Stimulated activated CD4-positive, alpha-beta T cell treated with anti-CD3 and anti-CD28 coated beads, Interleukin-1b, Interleukin-23, amount 100 ng/mL, for 24 hours (primary cell): ENCODE measurements around the gene FAM163B.

Experiments used
- DNase-seq, 4 experiments: peaks; one replicate each; pipeline ENCODE4 v3.0.0-alpha.2; 2020; ENCODE audit warnings: low read depth in 4 of 4, low spot score in 1 of 4

The FAM163B gene

DNA sequence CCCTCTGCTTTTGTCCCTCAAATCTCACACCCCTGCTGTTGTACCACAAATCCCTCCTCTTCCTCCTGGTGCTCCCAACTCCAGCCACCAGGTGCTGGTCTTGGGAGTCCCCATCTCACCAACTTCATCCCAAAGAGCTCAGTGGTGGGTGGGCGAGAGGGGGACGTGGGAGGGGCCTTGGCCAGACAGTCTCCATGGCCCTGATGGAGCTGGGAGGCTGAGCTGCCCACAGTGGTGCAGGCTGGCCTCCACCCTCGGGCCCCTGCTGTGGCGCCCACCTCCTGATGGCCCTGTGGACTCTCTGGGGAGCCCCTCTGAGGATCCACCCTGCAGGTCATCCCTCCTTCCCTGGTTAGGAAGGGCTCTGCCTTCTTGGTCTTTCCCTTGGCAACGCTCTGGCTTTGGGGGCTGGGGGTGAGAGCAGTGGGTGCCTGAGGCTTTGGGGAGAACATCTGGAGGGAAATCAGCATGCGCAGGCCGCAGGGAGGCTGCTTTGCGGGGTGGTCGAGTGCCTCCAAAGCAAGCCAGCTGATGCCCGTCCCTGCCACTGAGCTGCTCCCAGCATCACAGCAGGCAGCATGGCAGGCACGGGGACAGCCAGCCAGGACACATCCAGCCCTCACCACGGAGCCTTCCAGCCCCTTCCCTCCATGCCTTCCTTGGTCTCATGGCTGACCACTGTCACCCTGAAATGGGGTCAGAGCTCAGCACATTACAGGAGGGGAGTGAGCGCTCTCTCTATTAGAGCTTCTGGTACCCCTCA is 7.6 kb upstream of the FAM163B start:
- no peak for DNase-seq

DNA sequence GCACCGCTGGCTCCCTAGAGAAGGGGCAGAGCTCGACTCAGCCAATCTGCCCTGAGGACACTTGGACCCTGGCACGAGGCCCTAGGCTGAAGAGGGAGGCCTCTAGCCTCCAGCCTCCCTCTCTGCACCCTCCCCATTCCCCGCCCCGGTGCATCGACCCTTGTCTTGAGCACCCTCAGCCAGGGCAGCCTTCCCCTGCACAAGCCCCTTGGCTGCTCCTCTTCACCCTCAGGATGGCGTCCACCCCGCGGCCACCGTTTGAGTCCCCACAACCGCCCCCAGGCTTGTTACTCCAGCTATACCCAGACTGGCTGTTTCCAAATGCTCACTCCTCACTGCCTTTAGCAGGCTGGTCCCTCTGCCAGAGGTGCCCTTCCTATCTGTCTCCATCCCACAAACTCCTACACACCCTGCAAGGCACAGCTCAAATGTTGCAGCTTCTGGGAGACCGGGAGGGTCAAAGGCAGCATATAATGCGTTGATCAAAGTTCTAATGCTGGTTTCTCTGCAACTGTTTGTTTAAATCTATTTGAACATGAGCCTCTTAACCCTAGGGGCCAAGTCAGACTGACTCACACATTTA is 6.5 kb upstream of the FAM163B start:
- DNase-seq, result no peak

DNA sequence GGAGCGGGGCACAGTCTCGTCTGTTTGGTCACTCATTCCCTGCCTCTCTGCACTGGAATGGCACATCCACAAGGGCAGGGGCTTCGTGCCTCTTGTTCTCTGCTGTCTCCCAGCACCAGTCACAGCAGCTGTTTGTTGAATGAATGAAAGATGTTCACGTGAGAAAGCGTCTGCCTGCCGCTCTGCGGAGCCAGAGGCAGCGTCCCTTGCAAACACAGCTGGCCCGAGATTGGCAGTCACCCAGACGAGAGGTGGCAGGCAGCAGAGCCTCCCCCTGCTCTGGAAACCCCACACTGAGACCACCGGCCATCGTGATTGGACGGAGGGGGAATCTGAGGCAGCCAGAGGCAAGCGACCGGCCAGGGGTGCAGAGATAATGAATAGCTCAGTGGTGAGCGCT is 6.0 kb upstream of the FAM163B start:
- DNase-seq, result no peak

DNA sequence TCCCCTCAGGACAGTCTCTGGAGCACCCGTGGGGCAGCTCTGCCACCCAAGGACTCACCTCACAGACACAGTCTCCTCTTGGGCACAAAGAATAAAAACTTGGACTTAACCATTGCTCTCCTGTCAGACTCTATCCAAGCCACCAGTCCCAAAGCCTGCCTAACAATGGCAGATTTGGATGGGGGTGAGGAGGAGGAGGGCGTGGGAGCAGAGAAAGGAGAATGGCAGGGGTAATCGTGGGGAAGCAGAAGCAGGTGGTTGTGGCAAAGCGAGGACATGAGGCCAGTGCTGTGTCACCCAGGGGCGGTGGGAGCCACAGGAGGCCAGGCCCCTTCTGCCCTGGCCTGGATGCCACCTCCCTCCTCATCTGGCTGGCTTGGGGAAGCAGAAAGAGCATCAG is 5.5 kb upstream of the FAM163B start:
- DNase-seq, result no peak

DNA sequence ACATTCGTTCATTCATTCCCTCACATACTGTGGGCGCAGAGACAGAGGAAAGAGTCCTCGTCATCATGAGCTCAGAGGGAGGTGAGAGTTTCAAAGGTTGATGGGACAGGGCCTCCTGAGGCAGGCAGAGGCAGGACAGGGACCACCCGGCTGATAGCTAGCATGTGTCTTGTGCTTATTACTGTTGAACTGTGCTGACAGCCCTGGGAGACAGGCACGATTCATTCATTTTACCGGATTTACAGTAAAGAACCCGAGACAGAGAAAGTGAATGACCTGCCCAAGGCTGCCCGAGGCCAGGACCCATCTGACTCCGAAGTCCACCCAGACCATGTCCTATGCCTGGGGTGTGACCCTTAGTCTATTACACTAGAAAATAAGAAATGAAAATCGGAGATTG is 4.9 kb upstream of the FAM163B start:
- DNase-seq, result no peak

DNA sequence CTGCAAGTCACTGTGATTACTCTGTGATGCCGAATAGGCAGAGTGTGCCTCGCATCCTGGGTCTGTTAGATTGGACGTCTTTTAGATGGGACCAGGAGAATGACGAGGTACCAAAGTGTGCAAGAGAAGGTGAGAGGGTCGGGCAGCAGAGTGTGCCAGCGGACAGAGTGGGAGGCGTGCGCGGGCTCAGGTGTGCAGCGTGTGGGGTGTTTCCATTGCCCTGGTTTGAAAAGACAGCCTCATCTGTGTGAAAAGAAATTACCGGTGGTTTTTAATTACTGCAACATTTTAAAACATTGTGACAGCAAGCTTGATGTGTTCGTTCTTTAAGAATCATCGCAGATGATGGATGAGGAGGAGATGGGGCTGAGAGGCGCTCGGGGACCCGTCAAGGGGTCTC is 4.2 kb upstream of the FAM163B start:
- no peak for DNase-seq

DNA sequence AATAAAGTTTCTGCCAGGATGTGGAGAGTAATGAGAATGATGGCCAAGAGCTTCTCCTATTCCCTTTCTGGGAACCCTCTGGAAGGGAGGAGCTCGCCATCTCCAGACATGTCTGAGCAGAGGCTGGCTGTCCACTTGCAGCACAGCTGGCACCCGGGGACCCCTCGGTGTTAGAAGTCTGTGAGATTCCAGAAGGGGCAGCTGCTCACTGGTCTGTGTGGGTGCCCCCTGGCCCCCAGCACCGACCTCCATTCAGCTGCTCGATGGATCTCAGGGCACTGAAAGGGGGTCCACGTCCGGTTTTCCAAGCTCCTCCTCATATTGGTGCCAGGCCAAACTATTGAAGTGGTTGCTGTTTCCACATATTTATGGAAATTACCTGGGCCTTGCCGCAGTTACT is 3.6 kb upstream of the FAM163B start:
- no peak for DNase-seq

DNA sequence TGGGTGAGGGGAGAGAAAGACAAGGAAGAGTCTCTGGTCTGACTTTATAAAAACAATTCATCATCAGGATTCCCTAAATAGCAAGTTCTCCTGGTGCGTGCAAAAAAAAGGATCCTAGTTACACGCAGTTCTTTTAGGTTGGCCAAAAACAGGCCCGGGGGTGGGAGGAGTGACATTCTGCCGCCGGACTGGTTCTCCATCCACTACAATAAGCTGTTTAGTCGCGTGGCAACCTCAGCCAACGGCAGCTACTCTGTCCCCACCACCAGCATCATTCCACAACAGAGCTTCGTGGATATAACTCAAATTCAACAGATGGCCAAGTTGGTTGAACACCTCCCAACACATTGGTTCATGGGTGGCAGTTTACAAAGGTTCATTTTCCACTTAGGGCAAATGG is 2.9 kb upstream of the FAM163B start:
- no peak for DNase-seq

DNA sequence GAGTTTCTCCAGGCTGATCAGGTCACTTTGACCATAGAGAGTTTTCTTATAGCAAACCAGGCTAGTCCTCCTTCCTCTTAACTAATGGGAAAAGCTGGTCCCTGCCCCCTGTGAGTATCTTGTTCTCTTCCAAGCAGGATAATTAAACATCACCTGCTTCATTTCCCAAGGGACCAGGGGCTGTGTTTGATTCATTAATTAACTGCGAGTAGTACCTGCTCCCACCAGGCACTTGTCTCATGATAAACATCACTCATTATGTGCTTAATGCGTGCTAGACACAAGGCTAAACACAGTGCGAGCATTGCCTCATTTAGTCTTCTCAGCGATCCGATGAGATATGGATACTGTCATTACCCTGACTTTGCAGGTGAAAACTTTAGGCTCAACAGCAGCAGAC is 1.7 kb upstream of the FAM163B start:
- no peak for DNase-seq

DNA sequence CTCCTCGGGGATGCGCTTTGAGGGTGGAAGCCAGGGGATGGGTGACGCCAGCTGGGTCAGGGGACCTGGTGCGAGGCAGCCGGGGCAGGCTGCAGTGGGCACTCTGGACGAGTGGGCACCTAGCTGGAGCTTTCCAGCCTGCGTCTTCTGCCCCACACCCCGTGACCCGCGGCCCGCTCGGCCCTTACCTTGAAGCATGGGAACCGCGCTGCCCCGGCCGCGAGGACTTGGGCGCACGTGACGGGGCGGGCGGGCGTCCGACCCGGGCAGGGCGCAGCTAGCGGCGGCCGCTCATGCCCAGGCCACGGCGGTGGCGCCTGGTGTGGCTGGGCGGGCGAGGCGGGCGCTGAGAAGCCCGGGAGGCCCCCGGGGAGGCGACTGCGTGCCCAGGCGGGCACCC is 300 bp downstream of the FAM163B start:
- DNase-seq, result no peak

DNA sequence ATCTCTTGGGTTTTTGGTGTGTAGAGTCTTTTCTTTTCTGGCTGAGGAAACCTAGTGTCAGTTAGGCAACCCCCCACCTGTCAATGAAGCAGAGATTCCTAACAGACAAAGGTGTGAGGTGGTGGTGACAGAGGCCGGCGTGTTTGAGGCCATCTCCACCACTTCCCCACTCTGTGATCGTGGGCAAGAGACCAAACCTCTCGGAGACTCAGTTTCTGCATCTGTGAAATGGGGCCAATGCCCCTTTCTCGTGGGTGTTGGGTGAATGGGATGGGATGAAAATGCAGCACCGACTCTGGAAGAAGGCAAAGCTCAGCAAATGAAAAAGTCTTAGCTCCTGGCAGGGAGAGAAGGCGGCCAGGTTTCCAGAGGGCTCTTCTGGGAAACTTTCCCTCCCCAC is 807 bp downstream of the FAM163B start:
- no peak for DNase-seq

DNA sequence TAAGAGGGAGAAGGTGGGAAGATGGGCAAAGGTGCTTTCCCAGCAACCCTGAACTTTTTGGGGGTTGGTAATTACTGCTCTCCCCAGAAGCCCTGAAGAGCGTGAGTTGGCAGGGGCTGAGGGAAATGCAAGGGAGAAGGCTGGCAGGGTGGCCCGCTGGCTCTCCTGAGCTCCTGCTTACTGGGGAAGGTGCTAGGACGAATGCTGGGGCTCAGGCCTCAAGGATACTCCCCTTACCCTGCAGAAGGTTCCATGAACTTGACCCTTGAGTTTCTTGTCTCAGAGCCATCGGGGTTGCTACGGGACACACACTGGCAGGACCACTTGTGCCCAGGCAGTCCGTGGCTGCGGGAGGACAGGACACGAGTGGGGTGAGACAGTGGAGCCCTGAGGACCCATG is 1.2 kb downstream of the FAM163B start:
- DNase-seq, result no peak

DNA sequence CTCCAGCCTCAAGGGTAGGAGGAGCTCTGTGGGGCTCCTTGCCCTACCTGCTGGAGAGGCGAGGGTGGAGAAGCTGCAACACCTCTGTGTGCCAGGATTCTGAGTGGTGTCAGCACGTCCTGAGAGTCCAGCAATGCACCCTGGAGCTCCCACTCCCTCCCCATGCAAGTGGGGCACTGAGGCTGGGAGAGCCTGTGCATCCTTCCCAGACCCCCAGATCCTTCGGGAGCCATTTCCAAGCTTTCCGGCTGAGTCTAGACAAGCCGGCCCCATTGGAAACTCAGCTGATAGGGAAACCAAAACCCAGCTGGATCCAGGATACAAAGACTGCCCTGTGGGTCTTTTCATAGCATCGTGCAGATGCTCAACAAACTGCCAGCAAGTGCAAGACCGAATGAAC is 1.8 kb downstream of the FAM163B start:
- DNase-seq, result no peak

DNA sequence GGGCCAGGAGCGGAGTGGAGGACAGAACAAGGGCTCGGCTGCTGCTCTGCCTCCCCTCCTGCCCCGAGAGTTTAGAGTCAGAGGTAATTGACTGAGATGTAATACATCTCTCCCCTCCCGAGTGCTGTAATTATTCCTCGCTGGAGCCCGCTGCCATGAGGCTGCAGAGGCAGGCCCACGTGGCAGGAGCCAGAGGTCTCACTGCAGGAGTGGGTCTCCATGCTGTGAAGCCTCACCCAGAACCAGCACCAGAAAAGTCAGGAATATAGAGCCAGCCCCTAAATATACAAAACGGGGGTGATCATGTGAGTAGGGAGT is 2.5 kb downstream of the FAM163B start:
- no peak for DNase-seq

DNA sequence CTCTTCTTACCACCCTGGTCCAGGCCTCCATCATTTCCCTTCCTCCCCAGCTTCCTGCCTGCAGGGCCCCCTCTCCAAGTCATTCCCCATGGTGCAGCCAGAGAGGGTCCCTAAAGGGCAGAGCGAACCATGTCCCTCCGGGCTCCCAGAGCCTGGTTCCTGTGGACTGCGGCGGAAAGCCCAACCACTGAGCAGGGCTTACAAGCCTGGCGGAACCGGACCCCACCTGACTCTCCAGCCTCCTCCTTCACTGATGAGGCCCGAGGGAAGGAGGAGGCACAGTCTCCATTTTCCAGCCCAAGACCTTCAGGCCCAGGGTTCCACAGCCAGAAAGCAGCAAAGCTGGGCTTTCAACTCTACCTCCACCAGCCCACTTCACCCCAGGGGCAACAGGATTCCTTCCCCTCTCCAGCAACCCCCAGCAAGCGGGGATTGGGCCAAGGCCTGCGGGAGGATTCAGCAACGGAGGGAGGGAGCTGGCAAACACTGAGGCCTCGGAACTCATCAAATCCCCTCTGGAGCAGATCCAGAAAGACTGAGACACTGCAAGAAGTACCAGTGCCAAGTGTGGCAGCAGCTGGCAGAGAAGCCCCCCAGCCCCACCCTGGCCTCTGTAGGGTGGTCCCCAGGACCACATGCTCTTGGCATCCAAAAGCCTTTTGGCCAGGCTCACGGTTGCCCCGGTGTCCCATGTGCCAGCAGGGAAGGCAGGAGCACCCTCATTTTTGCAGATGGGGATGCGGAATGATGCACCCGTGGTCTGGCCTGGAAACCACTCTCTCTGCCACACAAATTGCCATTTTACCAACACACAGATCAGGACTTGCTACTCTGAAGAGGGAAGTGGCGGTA is 3.1 kb downstream of the FAM163B start:
- no peak for DNase-seq

DNA sequence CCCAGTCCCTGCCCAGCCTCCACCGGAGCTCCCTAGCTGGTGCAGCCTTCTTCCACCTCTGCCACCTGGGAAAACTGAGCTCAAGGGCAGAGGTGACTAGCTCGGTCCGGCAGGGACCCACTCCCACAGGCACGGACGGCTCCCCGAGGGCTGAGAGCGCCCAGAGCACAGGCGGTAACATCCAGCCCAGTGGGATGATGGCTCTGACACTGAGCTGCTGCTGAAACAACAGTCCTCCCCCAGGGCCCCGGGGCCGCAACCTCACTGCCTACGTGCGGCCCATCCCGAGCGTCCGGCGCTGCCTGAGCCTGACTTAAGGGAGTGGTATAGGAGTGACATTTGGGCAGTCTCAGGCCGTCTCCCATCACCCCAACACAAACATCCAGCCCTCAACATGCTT is 3.7 kb downstream of the FAM163B start:
- DNase-seq, result no peak

DNA sequence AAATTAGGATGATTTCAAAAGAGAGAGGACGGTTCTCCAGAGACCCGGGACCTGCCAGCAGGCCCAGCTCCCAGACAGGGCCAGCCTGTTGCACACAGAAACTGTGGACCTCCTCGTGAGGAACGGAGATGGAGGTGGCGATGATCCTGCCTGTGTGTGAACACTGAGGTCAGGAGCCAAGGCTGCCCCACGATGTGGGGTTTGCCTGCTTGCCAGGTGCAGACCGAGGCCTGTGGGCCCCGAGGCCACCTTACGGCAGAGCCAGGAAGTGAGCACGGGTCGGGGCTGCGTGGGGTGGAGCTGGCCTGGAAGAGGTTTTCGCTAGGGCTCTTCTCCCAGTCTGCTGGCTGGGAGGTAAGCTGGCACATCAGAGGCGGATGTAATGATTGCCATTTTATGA is 4.3 kb downstream of the FAM163B start:
- no peak for DNase-seq

DNA sequence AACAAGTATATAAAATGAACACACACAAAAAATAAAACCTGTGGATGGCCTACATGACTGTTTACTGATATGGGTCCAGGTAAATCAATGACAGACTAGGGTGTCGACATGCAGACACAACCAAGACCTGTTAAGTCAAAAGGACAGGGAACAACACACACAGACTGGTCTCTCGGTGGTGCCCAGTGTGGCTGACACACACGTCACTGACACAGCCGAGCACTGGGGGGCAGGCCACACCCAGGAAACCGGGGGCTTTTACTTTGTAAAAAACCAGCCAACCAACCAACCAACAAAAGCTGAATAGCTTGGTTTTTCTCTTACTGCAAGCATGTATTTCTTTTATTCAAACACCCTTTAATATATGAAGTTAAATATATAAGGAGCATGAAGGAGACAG is 5.0 kb downstream of the FAM163B start:
- no peak for DNase-seq

DNA sequence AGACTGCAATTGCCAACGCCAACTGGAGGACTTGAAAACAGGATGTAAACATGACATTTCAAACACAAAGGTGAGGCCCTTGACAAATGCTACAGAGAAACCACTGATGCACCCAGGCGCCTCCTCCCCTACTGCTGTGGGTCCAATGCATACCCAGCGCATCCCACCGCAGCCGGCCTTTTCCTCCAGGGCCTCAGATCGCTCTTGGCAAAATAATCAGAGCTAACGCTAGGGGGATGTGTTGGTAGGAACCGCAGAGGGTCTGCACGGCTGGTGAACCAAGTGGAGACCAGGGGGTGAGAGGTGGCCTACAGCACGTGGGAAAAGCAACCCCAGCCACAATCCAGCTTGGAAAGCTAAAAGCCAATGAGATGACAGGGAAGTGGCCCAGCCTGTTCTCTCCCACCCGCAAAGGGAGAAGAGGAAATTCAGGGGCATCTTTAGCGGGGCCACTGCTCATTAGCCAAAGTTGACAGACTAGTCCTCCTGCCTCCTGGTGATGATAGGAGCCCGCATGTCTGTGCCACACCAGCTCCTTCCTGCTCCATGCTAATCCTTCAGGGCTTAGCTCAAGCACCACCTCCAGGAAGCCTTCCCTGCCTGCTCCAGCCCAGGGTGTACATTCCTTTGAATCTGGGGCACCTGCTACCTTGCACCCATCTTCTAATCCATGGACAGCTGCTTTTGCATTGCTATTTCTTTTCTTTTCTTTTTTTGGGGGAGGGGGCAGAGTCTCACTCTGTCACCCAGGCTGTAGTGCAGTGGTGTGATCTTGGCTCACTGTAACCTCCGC is 5.9 kb downstream of the FAM163B start:
- no peak for DNase-seq

DNA sequence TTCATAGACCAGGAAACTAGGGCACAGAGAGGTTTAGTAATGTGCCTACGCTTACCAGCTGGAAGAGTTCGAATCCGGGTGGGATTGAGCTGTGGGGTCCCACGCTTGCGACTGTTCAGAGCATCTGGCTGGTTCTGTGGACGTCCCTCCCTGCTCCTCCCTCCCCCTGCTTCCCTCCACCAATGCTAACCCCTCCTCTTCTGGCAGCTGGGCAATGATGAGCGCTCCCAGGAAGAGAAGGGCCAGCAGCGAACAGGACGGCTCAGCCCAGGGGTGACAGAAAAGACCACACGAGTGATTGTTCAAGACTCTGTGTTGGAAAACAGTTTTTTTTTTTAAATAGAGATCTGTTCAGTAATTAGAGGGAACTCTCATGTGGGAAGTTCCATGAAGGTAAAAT is 6.9 kb downstream of the FAM163B start:
- no peak for DNase-seq

DNA sequence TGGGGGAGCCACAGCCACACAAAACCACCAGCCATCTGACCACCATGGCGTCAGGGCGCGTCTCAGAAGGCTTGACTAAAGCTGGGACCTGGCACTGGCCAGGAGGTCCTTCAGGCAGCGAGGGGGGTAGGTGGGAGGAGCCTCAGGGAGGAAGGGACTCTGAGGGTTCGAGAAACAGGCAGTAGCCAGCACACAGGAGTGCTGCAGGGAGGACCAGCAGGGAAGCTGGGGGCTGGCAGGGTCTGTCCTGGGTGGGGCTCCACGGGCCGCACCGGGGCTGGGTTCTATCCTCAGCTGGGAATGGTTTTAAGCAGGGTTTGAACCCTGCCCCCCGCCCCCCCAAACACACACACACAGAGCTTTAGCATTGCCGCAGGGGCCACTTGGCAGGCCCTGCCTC is 7.4 kb downstream of the FAM163B start:
- no peak for DNase-seq

DNA sequence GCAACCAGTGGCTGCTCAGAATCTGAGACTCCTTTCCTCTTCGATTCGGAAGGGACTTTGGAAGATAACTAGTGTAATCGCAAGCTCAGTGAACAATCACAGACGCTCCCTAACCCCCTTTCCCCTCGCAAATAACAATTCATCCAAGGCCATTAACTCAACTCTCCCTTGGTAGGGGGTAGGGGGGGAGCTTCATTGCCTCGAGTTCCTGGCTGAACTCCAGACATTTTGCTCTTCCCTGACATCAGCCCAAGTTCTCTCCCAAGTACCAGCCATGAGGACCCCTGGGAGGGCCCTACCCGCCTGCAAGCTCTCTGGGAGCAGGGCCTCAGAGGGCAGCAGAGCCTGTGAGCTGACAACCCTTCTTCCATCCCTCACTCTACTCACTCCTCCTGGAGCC is 8.4 kb downstream of the FAM163B start:
- no peak for DNase-seq
